Bronchial epithelial cell (primary cell): ENCODE measurements around the gene TYROBP. TPM values are rescaled to one million over a fixed set of nuclear protein-coding genes. Genes with fewer than 3 reads are reported as not detected.
"Not testable (repeated sequence)": the region's sequence is repeated elsewhere in the genome, so short reads cannot be mapped to it uniquely, and the experiment has no call there.

ENCODE experiments used
- DNase-seq: peaks from one replicate; pipeline ENCODE4 v3.0.0-alpha.2; 2010; ENCODE audit warnings: low read depth
- FAIRE-seq: peaks from 2 replicates; lab custom pipeline; 2011; peaks lifted over from hg19 to GRCh38; lab: Jason Lieb, UNC
- H3K27me3 ChIP-seq: 2 replicates; pipeline ENCODE4 v1.5.1; 2011; ENCODE audit warnings: low read length; ENCODE audit not compliant: control insufficient read depth, insufficient read depth
- H3K36me3 ChIP-seq: 2 replicates; pipeline ENCODE4 v1.5.1; 2011; ENCODE audit warnings: low read length; ENCODE audit not compliant: control insufficient read depth, insufficient read depth
- H3K4me3 ChIP-seq: 2 replicates; pipeline ENCODE4 v1.5.1; 2011; ENCODE audit warnings: mild to moderate bottlenecking, low read depth, low read length, control low read depth
- total RNA-seq: library from RNA; depleted of rRNA; stranded (reverse); fragments of >200 nt; gene quantifications from 2 replicates; pipeline ENCODE4 v1.2.1, GENCODE V29; 2014
- TF ChIP-seq, protein P1 (sequence below): IDR thresholded peaks from 2 replicates; pipeline ENCODE4 v1.5.1; 2011; ENCODE audit warnings: mild to moderate bottlenecking, moderate library complexity, low read length, control low read depth, inconsistent platforms; ENCODE audit not compliant: insufficient read depth, severe bottlenecking

Gene TYROBP
- total RNA-seq, 1 donor from 2014 or later: not detected

DNA sequence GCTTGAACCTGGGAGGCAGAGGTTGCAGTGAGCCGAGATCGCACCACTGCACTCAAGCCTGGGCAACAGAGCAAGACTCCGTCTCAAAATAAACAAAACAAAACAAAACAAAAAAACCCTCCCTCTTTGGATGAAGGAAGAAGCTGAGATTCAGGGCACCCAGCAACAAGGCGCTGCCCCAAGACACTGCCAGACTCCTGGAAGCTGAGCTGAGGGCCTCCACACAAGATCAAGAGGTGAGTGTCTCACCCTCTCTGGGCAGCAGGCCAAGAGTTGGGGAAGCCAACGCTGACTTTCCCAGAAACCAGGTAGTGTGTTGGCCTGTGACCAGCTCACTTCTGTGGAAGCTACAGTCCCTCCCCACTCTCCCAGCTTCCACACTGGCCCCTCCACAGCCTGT is 3.7 kb upstream of the TYROBP start:
- DNase-seq (peak; percentile 85), FAIRE-seq (no peak)
- H3K27me3 ChIP-seq: no peaks in the 10 kb centered on the region
- TF ChIP-seq, protein P1, sequence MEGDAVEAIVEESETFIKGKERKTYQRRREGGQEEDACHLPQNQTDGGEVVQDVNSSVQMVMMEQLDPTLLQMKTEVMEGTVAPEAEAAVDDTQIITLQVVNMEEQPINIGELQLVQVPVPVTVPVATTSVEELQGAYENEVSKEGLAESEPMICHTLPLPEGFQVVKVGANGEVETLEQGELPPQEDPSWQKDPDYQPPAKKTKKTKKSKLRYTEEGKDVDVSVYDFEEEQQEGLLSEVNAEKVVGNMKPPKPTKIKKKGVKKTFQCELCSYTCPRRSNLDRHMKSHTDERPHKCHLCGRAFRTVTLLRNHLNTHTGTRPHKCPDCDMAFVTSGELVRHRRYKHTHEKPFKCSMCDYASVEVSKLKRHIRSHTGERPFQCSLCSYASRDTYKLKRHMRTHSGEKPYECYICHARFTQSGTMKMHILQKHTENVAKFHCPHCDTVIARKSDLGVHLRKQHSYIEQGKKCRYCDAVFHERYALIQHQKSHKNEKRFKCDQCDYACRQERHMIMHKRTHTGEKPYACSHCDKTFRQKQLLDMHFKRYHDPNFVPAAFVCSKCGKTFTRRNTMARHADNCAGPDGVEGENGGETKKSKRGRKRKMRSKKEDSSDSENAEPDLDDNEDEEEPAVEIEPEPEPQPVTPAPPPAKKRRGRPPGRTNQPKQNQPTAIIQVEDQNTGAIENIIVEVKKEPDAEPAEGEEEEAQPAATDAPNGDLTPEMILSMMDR: no peak
- no peak overlapping the region for H3K4me3 ChIP-seq
- H3K36me3 ChIP-seq: no peaks in the 10 kb centered on the region

DNA sequence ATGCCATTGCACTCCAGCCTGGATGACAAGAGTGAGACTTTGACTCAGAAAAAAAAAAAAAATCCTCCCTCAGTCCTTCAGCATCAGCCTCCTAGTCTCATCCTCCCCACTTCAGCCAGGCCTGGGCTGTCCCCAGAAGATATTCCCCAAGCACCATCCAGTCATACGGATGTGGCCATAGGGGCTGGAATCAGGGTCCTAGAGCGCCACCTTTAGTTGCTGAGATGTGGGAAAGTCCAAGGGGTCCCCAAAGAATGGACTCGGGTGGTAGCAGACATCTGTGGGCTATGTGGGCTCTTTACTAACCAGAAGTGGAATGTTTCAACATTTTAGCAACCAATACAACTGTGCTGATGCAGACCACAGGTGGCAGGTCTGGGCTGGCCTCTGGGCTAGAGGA is 3.1 kb upstream of the TYROBP start:
- Histone ChIP-seq H3K4me3 (no peak overlapping the region), H3K36me3 (no peaks in the 10 kb centered on the region), H3K27me3 (no peaks in the 10 kb centered on the region)
- DNase-seq (peak; percentile 18), FAIRE-seq (no peak)
- TF ChIP-seq, protein P1: no peak

DNA sequence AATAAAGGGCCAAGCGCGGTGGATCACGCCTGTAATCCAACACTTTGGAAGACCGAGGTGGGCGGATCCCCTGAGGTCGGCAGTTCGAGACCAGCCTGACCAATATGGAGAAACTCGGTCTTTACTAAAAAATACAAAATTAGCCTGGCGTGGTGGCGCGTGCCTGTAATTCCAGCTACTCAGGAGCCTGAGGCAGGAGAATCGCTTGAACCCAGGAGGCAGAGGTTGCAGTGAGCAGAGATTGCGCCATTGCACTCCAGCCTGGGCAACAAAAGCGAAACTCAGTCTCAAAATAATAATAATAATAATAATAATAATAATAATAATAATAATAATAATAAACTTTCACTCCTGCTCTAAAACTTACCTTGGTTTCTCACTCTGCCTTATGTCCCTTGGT is 2.3 kb upstream of the TYROBP start:
- FAIRE-seq, H3K4me3 ChIP-seq, DNase-seq, H3K36me3 ChIP-seq, H3K27me3 ChIP-seq: not testable (repeated sequence)

DNA sequence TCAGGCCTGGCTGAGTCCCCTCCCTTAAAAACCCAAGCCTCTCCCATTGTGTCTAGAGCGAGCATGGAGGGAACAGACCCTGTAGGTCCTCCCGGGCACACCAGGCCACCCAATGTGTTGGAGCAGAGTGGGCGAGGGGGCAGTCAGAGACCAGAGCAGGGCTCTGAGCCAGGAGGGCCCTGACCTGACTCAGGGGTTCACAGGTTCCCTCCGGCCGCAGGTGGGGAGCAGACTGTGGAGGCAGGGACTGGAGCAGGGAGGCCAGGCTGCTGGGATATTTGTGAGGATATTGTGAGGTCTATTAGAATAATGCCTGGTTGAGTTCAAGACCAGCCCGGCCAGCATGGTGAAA is 1.6 kb upstream of the TYROBP start:
- no peaks in the 10 kb centered on the region for H3K27me3 ChIP-seq
- TF ChIP-seq, protein P1: no peak
- DNase-seq: no peak
- H3K36me3 ChIP-seq: no peaks in the 10 kb centered on the region
- no peak overlapping the region for H3K4me3 ChIP-seq
- FAIRE-seq: no peak

GRCh38 chr19:35908973-35909683 is 1.0 kb upstream of the TYROBP start:
- H3K27me3 ChIP-seq: no peaks in the 10 kb centered on the region
- FAIRE-seq (no peak), DNase-seq (no peak)
- TF ChIP-seq, protein P1: no peak
- no peaks in the 10 kb centered on the region for H3K36me3 ChIP-seq
- H3K4me3 ChIP-seq: no peak overlapping the region

- DNase-seq (no peak), FAIRE-seq (no peak)
- no peaks in the 10 kb centered on the region for H3K27me3 ChIP-seq
- TF ChIP-seq, protein P1: no peak
- H3K36me3 ChIP-seq: no peaks in the 10 kb centered on the region
- H3K4me3 ChIP-seq: no peak overlapping the region
Measured at GRCh38 chr19:35907377-35907745, 734 bp downstream of the TYROBP start.
